Spinal cord (tissue), 10 donors: Measurements from ENCODE around the gene PRPSAP2. TPM values are rescaled to one million over a fixed set of nuclear protein-coding genes. Genes with fewer than 3 reads are reported as not detected.
A peak's percentile ranks its signal among the peaks of the same experiment; 100 is the strongest.

Experiments used
- DNase-seq, 6 donors: peaks; one replicate each; pipeline versions ENCODE4 v3.0.0 to v3.0.0-alpha.2; 2013 to 2015; ENCODE audit warnings: low spot score in 6 of 6, low read depth in 4 of 6
- H3K27ac ChIP-seq: one replicate; pipeline ENCODE4 v1.5.1; 2013; ENCODE audit warnings: low read depth, low read length, control low read depth
- H3K27me3 ChIP-seq: one replicate; pipeline ENCODE4 v1.6.1; 2013; ENCODE audit warnings: low read length; ENCODE audit not compliant: control insufficient read depth, insufficient read depth
- H3K36me3 ChIP-seq: one replicate; pipeline ENCODE4 v1.6.1; 2013; ENCODE audit warnings: low read length; ENCODE audit not compliant: control insufficient read depth, insufficient read depth
- H3K4me1 ChIP-seq: one replicate; pipeline ENCODE4 v1.6.1; 2013; ENCODE audit warnings: low read length; ENCODE audit not compliant: control insufficient read depth, insufficient read depth
- H3K4me3 ChIP-seq: one replicate; pipeline ENCODE4 v1.5.1; 2013; ENCODE audit warnings: low read depth, low read length, control low read depth
- H3K9me3 ChIP-seq: one replicate; pipeline ENCODE4 v1.6.1; 2013; ENCODE audit warnings: low read length; ENCODE audit not compliant: control insufficient read depth, insufficient read depth
- WGBS: methylation state at CpG from one replicate; pipeline ENCODE4 v1.1.5; 2013; ENCODE audit warnings: missing lambda C conversion rate; ENCODE audit not compliant: insufficient coverage; 5-methylcytosine and 5-hydroxymethylcytosine counted together
- polyA plus RNA-seq, 2 donors: library from polyadenylated mRNA; unstranded; fragments of 120-200 nt; gene quantifications; one replicate each; pipeline ENCODE4 v1.2.1, GENCODE V29; 2013; ENCODE audit not compliant: insufficient read length in 2 of 2
- total RNA-seq, 2 donors: library from RNA; depleted of rRNA in 1 of 2; stranded (reverse); fragments of 120-200 nt in 1 of 2; fragments of >200 nt in 1 of 2; gene quantifications; one replicate each; pipeline versions ENCODE4 v1.2.3 to v1.2.4, GENCODE V29; 2013 to 2014
- donor health status: healthy.

Gene PRPSAP2
- total and polyA plus RNA-seq, 4 donors: 62.2 to 96.1 (median 75.3) TPM

GRCh38 chr17:18958611-18959010 lies 100.7 kb downstream of the PRPSAP2 start:
- no peak overlapping the region for H3K27ac ChIP-seq
- H3K4me3 ChIP-seq: no peak overlapping the region
- DNase-seq: no peak
- H3K4me1 ChIP-seq: no peaks in the 10 kb centered on the region
- no peaks in the 10 kb centered on the region for H3K36me3 ChIP-seq
- H3K9me3 ChIP-seq: no peaks in the 10 kb centered on the region
- WGBS: 93% methylated on average over 7 of the region's 11 CpGs
- H3K27me3 ChIP-seq: no peaks in the 10 kb centered on the region

- no peak for DNase-seq
- Histone ChIP-seq H3K27ac (no peak overlapping the region), H3K36me3 (no peaks in the 10 kb centered on the region), H3K4me1 (no peaks in the 10 kb centered on the region), H3K27me3 (no peaks in the 10 kb centered on the region), H3K9me3 (no peaks in the 10 kb centered on the region), H3K4me3 (no peak overlapping the region)
- 79% methylated on average over 20 of the region's 22 CpGs for WGBS
These were observed 101.3 kb downstream of the PRPSAP2 start for GRCh38 chr17:18959071-18959844.

GRCh38 chr17:18959845-18960240 lies 101.9 kb downstream of the PRPSAP2 start:
- Histone ChIP-seq H3K36me3 (no peaks in the 10 kb centered on the region), H3K27me3 (no peaks in the 10 kb centered on the region), H3K9me3 (no peaks in the 10 kb centered on the region), H3K27ac (no peak overlapping the region), H3K4me1 (no peaks in the 10 kb centered on the region), H3K4me3 (no peak overlapping the region)
- DNase-seq: no peak
- WGBS: 93% methylated on average over 5 of the region's 5 CpGs

DNA sequence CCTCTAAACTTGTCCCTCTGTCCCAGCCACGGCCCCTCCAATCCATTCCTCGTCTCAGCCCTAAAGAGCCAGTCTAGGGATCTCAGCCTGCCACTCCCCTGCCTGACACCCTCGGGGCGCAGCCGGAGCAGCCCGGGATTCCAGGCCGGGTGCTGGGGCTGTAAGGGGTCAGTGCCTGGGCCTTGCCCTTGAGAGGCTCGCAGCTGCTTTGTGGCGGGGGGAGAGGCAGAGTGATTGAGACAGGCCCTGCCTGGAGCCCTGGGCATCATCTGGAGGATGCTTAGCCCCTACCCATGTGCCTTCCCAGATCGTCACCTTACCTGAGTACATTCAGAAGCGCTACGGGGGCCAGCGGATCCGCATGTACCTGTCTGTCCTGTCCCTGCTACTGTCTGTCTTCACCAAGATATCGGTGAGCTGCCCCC lies 102.3 kb downstream of the PRPSAP2 start:
- H3K4me1 ChIP-seq: no peaks in the 10 kb centered on the region
- H3K36me3 ChIP-seq: no peaks in the 10 kb centered on the region
- no peaks in the 10 kb centered on the region for H3K9me3 ChIP-seq
- no peak overlapping the region for H3K27ac ChIP-seq
- no peaks in the 10 kb centered on the region for H3K27me3 ChIP-seq
- DNase-seq: no peak
- H3K4me3 ChIP-seq: no peak overlapping the region
- WGBS: 95% methylated on average over 14 of the region's 15 CpGs

DNA sequence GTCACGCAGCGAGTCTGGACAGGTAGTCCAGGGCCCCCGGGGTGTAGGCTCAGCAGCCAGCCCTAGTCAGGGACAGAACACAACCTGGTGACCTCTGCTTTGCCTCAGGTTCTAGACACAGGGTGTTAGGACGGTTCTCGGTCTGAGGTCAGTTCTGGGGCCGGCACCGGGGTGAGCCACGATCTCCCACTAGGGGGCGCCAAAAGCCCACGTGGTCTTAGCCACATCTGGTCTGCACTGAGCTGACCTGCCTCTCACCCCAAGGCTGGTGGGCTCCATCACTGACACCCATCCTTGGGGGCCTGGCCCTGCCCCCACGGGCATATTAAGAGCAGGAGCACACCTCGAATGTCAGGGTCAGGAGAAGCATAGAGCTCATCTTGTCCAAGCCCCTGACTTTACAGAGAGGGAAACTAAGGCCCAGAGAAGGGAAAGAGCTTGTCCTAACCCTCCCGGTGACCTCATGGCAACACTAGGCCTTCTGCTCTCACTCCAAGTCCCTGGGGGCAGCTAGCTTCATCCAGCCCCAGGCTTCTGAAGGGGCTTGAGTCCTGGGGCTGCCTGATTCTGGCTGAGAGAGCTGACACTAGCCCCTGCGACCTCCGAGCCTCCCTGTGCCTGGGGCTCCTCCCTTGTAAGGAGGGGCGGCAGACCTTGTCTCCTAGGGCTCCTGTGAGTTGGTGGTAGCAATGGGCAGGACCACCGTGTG lies 103.0 kb downstream of the PRPSAP2 start:
- no peaks in the 10 kb centered on the region for H3K4me1 ChIP-seq
- peak in 5 of 6 donors; percentile 6 to 66 (median 20) for DNase-seq
- no peaks in the 10 kb centered on the region for H3K9me3 ChIP-seq
- no peaks in the 10 kb centered on the region for H3K36me3 ChIP-seq
- no peaks in the 10 kb centered on the region for H3K27me3 ChIP-seq
- 36% methylated on average over 17 of the region's 17 CpGs for WGBS
- no peak overlapping the region for H3K4me3 ChIP-seq
- H3K27ac ChIP-seq: no peak overlapping the region

DNA sequence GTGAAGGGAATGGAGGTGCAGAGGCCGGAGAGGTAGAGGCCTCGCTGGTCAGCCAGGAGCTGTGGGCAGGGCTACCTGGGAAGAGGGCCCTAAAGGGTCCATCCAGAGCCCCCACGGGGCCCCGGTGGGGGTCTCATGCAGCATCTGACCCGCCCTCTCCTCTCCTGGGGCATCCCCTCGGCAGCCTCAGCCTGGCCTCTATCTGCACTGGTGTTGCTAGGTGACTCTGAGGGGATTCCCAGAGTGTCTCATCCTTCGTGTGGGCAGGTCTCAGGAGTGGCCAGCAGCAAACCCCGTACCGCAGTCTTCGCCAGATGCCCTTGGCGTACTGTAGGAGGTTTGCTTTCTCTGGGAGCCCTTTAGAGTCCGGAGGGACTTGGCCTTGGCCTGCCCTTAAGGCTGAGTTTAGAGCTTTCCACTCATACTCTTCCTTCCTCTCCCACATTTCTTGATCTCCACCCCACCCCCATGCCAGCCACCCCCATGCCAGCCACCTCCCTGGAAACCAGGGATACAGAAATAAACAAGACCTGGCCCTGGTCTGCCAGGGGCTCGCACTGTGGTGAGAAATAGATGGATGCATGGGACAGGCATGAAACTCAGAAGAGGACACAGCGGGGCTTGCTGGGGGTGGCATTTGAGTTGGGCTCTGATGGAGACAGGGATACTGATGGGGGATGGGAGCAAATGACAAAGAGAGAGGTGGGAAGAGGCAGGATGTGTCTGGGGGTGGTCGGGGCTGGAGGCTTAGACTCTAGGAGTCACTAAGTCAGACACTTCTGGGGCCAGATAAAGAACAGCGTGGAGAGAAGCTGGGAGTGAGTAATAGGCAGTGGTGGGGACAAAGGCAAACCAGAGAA lies 103.9 kb downstream of the PRPSAP2 start:
- no peak for DNase-seq
- Histone ChIP-seq H3K4me1 (peaks cover under 1% of the 10 kb centered on the region), H3K27ac (no peak overlapping the region), H3K4me3 (no peak overlapping the region), H3K36me3 (no peaks in the 10 kb centered on the region), H3K9me3 (no peaks in the 10 kb centered on the region), H3K27me3 (no peaks in the 10 kb centered on the region)
- WGBS: 78% methylated on average over 15 of the region's 16 CpGs

GRCh38 chr17:18962494-18962815 lies 104.5 kb downstream of the PRPSAP2 start:
- Histone ChIP-seq H3K27ac (no peak overlapping the region), H3K4me1 (peaks cover 6% of the 10 kb centered on the region), H3K27me3 (no peaks in the 10 kb centered on the region), H3K9me3 (no peaks in the 10 kb centered on the region), H3K36me3 (no peaks in the 10 kb centered on the region), H3K4me3 (no peak overlapping the region)
- 63% methylated on average over 6 of the region's 6 CpGs for WGBS
- DNase-seq: no peak

DNA sequence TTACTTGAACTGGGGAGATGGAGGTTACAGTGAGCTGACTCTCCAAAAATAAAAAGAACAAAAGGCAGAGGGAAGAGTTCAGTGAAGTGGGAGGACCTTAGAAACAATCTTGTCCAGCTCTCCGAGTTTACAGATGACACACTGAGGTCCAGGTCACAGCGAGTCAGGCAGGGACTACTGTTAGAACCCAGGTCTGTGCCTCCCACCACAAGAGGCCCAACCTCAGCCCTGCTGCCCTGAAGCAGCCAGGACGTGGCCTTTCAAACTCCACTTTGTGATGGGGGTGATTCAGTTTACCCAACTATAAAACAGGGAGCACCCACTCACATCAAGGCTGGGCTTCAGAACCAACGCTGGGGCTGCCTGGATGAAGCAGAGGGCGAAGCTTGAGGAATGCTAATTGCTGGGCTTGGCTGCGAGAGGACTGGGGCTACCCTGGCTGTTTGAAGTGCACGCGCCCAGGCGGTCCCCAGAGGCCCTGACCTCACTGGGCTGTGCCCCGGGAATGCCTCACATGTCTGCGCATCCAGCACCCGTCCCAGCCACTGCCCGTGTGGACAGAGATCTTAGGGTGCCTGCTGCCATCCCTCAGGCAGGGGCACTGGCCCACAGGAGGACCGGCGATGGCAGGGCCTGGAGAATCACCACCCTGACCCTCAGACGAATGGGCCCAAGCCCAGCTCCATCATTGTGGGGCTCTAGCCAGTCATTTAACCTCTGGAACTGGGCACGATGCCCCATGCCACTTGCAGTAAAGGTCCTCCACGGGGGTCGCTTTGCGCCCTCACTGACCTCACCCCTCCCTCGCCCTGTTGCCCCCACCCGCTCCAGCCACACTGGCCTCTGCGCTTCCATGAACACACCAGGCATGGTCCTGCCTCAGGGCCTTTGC lies 105.4 kb downstream of the PRPSAP2 start:
- Histone ChIP-seq H3K36me3 (no peaks in the 10 kb centered on the region), H3K27me3 (no peaks in the 10 kb centered on the region), H3K27ac (no peak overlapping the region), H3K4me3 (no peak overlapping the region), H3K9me3 (no peaks in the 10 kb centered on the region), H3K4me1 (peaks cover 15% of the 10 kb centered on the region)
- DNase-seq: no peak
- WGBS: 85% methylated on average over 21 of the region's 23 CpGs

DNA sequence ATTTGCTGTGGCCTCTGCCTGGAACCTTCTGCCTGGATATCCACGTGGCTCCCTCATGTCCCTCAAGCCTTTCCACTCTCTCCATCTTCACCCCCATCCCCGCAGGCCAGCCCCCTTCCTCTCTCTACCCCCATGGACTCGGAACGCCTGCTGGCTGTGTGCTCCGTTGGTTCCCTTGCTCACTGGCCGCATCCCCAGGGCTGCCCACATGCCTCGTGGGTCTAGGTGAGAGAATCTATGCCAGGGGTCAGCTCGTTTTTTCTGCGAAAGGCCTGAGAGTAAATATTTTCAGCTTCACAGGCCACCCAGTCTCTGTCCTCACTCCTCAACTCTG lies 106.1 kb downstream of the PRPSAP2 start:
- Histone ChIP-seq H3K27ac (no peak overlapping the region), H3K27me3 (no peaks in the 10 kb centered on the region), H3K36me3 (peaks cover under 1% of the 10 kb centered on the region), H3K4me1 (peaks cover 16% of the 10 kb centered on the region), H3K9me3 (no peaks in the 10 kb centered on the region), H3K4me3 (no peak overlapping the region)
- no peak for DNase-seq
- 84% methylated on average over 8 of the region's 9 CpGs for WGBS
